CD8-positive, alpha-beta memory T cell (primary cell): ENCODE data around the gene FAF1. TPM values are rescaled to one million over a fixed set of nuclear protein-coding genes. Genes with fewer than 3 reads are reported as not detected.

Source experiments
- CTCF ChIA-PET: fragments of 350-600 bp; sonication (Branson Sonifier 250); formaldehyde crosslinking; loops from one replicate; lab custom pipeline; 2021; ENCODE audit warnings: antibody characterized with exemption; lab: Charles Lee
- POLR2A ChIA-PET: fragments of 350-600 bp; sonication (Branson Sonifier 250); formaldehyde crosslinking; loops from one replicate; lab custom pipeline; 2021; ENCODE audit warnings: antibody characterized with exemption; lab: Charles Lee
- DNase-seq, 5 donors: peaks; one replicate each; pipeline versions ENCODE4 v3.0.0 to v3.0.0-alpha.2; 2020 to 2022; ENCODE audit warnings: mixed read lengths in 1 of 5
- H3K27ac ChIP-seq: one replicate; pipeline ENCODE4 v1.7.0; 2013; ENCODE audit warnings: low read depth, mild to moderate bottlenecking, low read length, moderate library complexity
- H3K27me3 ChIP-seq: 2 replicates; pipeline ENCODE4 v1.7.0; 2013; ENCODE audit warnings: low read length, mild to moderate bottlenecking; ENCODE audit not compliant: insufficient read depth, poor library complexity, severe bottlenecking
- H3K36me3 ChIP-seq: 2 replicates; pipeline ENCODE4 v1.7.0; 2013; ENCODE audit warnings: mild to moderate bottlenecking, low read length, moderate library complexity; ENCODE audit not compliant: insufficient read depth
- H3K4me1 ChIP-seq: 2 replicates; pipeline ENCODE4 v1.7.0; 2013; ENCODE audit warnings: mild to moderate bottlenecking, low read length, moderate library complexity; ENCODE audit not compliant: insufficient read depth
- H3K4me3 ChIP-seq: 2 replicates; pipeline ENCODE4 v1.7.0; 2013; ENCODE audit warnings: mild to moderate bottlenecking, low read length
- H3K9me3 ChIP-seq: 2 replicates; pipeline ENCODE4 v1.7.0; 2013; ENCODE audit warnings: mild to moderate bottlenecking, low read length
- H3K27ac Mint-ChIP-seq, 8 donors: one replicate each; pipeline ENCODE4 v1.8.0; 2020 to 2021; ENCODE audit warnings: mixed read lengths in 8 of 8, mild to moderate bottlenecking in 6 of 8, inconsistent platforms in 3 of 8, moderate library complexity in 3 of 8
- H3K27me3 Mint-ChIP-seq, 2 donors: one replicate each; pipeline ENCODE4 v1.8.0; 2020 to 2021; ENCODE audit warnings: mixed read lengths in 2 of 2, mild to moderate bottlenecking in 1 of 2, moderate library complexity in 1 of 2
- H3K36me3 Mint-ChIP-seq, 3 donors: one replicate each; pipeline ENCODE4 v1.8.0; 2020 to 2021; ENCODE audit warnings: mixed read lengths in 3 of 3, inconsistent platforms in 1 of 3, mild to moderate bottlenecking in 1 of 3
- H3K4me1 Mint-ChIP-seq, 3 donors: one replicate each; pipeline ENCODE4 v1.8.0; 2020 to 2021; ENCODE audit warnings: mixed read lengths in 3 of 3, inconsistent platforms in 1 of 3, mild to moderate bottlenecking in 1 of 3
- H3K4me3 Mint-ChIP-seq, 7 donors: one replicate each; pipeline ENCODE4 v1.8.0; 2020 to 2021; ENCODE audit warnings: mixed read lengths in 7 of 7, mild to moderate bottlenecking in 6 of 7, moderate library complexity in 4 of 7, inconsistent platforms in 2 of 7
- H3K9me3 Mint-ChIP-seq, 5 donors: one replicate each; pipeline ENCODE4 v1.8.0; 2020 to 2022; ENCODE audit warnings: mixed read lengths in 5 of 5, mild to moderate bottlenecking in 3 of 5, moderate library complexity in 2 of 5, inconsistent platforms in 1 of 5
- polyA plus RNA-seq: library from polyadenylated mRNA; unstranded; fragments of 300-500 nt; fragmentation: Illumina TruSeq; gene quantifications from one replicate; pipeline ENCODE4 v1.2.3, GENCODE V29; 2021
- total RNA-seq, 2 experiments: library from RNA; stranded (reverse); gene quantifications; one replicate each; pipeline ENCODE4 v1.2.3, GENCODE V29; 2021

FAF1 gene
- total and polyA plus RNA-seq, 3 experiments from 2014 or later: 66.4 to 87.1 (median 78.2) TPM

- H3K27ac ChIP-seq: no peak overlapping the region
- H3K9me3 Mint-ChIP-seq: peaks cover 0 to 8% (median 4%) of the 10 kb centered on the region in 5 donors
- no peaks in the 10 kb centered on the region for H3K27me3 Mint-ChIP-seq
- ChIA-PET POLR2A (no interaction called here), CTCF (interaction anchor here (0.7 to 1.0 kb wide), 2 partner anchors 20 to 226 kb away, joined by 3 read pairs; no protein-coding TSS in a partner anchor)
- no peak for DNase-seq
- peaks cover 32 to 46% (median 41%) of the 10 kb centered on the region in 3 donors for H3K4me1 Mint-ChIP-seq
- H3K36me3 Mint-ChIP-seq: peaks cover 9 to 20% (median 12%) of the 10 kb centered on the region in 3 donors
- H3K9me3 ChIP-seq: no peaks in the 10 kb centered on the region
- H3K4me3 ChIP-seq: no peak overlapping the region
- H3K4me1 ChIP-seq: no peaks in the 10 kb centered on the region
- H3K27me3 ChIP-seq: no peaks in the 10 kb centered on the region
- no peak overlapping the region for H3K4me3 Mint-ChIP-seq
- H3K27ac Mint-ChIP-seq: no peak overlapping the region
- H3K36me3 ChIP-seq: no peaks in the 10 kb centered on the region
Measured at GRCh38 chr1:50852889-50853288, 107.2 kb downstream of the FAF1 start.

DNA sequence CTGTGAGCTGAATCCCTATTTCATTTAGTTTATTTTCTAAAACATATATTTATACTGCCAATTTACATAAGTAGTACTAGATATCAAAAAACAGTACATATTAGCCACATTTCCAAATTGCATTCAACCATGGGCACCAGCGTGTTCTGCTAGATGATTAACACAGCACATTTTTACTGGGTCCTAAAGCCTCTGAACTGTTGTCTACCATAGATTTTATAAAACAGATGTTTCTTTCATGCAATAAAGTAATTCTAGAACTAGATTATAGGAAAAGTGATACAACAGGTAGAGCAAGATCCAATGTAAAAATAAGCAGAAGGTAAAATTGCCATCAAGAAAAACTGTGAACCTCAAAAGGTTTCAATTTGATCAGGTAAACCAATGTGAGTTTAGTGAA lies 108.6 kb downstream of the FAF1 start:
- POLR2A ChIA-PET: no interaction called here
- CTCF ChIA-PET: no interaction called here
- no peak overlapping the region for H3K4me3 Mint-ChIP-seq

GRCh38 chr1:50851034-50851433 lies 109.0 kb downstream of the FAF1 start:
- Histone ChIP-seq H3K9me3 (no peaks in the 10 kb centered on the region), H3K4me3 (no peak overlapping the region), H3K27me3 (no peaks in the 10 kb centered on the region), H3K36me3 (no peaks in the 10 kb centered on the region), H3K4me1 (no peaks in the 10 kb centered on the region), H3K27ac (no peak overlapping the region)
- Mint-ChIP-seq H3K4me1 (peaks cover 30 to 48% (median 47%) of the 10 kb centered on the region in 3 donors), H3K36me3 (peaks cover 15 to 22% (median 20%) of the 10 kb centered on the region in 3 donors), H3K27ac (no peak overlapping the region), H3K9me3 (peaks cover 0 to 16% (median 6%) of the 10 kb centered on the region in 5 donors), H3K27me3 (no peaks in the 10 kb centered on the region), H3K4me3 (no peak overlapping the region)
- ChIA-PET CTCF (no interaction called here), POLR2A (no interaction called here)
- DNase-seq: no peak

More for the DNA sequence above, 108.6 kb downstream of the FAF1 start:
- Mint-ChIP-seq H3K27ac (no peak overlapping the region), H3K4me1 (peaks cover 33 to 51% (median 47%) of the 10 kb centered on the region in 3 donors), H3K9me3 (peaks cover 0 to 15% (median 6%) of the 10 kb centered on the region in 5 donors), H3K27me3 (no peaks in the 10 kb centered on the region), H3K36me3 (peaks cover 17 to 24% (median 20%) of the 10 kb centered on the region in 3 donors)
- Histone ChIP-seq H3K9me3 (no peaks in the 10 kb centered on the region), H3K36me3 (no peaks in the 10 kb centered on the region), H3K4me1 (no peaks in the 10 kb centered on the region), H3K4me3 (no peak overlapping the region), H3K27ac (no peak overlapping the region), H3K27me3 (no peaks in the 10 kb centered on the region)
- DNase-seq: no peak

DNA sequence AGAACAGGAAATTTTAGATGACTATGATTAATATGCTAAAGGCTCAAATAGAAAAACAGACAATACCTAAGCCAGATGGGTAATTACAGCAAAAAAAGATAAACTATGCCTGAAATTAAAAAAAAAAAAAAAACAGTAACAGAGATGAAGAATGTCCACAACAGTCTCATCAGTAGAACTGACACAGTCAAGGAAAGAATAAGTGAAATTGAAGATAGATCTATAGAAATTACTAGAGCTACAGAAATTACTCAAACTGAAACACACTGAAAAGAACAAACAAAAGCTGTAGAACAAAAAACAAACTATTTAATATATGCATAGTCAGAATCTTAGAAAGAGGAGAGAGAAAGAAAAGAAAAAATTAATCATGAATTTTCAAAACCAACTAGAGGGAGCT lies 112.8 kb downstream of the FAF1 start:
- POLR2A ChIA-PET: interaction anchor here (0.7 kb wide), 1 partner anchor 564 kb away, joined by 5 read pairs; no protein-coding TSS in a partner anchor
- Histone ChIP-seq H3K36me3 (no peaks in the 10 kb centered on the region), H3K27ac (no peak overlapping the region), H3K4me3 (no peak overlapping the region), H3K9me3 (no peaks in the 10 kb centered on the region), H3K27me3 (no peaks in the 10 kb centered on the region), H3K4me1 (no peaks in the 10 kb centered on the region)
- Mint-ChIP-seq H3K27me3 (no peaks in the 10 kb centered on the region), H3K27ac (no peak overlapping the region), H3K36me3 (peaks cover 12 to 28% (median 15%) of the 10 kb centered on the region in 3 donors), H3K4me1 (peaks cover 22 to 40% (median 29%) of the 10 kb centered on the region in 3 donors), H3K4me3 (no peak overlapping the region), H3K9me3 (peaks cover 0 to 16% (median 6%) of the 10 kb centered on the region in 5 donors)
- CTCF ChIA-PET: no interaction called here
- no peak for DNase-seq

DNA sequence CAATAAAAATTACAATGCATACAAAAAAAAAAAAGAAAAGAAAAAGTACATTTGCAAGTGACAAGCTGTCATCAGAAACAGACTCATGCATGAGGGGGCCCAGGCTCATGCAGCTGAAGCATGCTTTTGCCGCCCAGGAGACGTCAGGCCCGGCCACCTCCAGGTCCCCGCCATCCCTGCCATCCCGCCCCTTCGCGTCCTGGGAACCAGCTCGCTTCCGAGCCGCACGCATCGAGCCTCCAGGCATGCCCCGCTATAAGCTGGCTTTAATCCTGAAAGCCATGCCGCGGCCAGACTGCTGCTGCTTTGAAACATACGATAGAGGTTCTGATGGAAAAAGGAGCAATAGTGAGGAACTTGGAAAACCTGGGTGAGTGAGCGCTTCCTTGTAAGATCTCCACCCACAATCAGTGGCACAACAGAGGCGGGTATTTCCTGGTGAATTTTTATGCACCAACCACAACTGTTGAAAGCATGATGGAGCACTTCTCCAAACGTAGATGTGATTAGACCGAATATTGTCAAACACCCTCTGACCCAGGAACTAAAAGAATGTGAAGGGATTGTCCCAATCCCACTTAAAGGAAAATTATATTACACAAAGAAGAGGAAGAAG lies 113.7 kb downstream of the FAF1 start:
- H3K36me3 Mint-ChIP-seq: peaks cover 12 to 28% (median 12%) of the 10 kb centered on the region in 3 donors
- H3K4me1 ChIP-seq: no peaks in the 10 kb centered on the region
- ChIA-PET CTCF (interaction anchor here (0.8 kb wide), 1 partner anchor 12 kb away, joined by 3 read pairs; no protein-coding TSS in a partner anchor), POLR2A (no interaction called here)
- no peaks in the 10 kb centered on the region for H3K27me3 Mint-ChIP-seq
- H3K4me3 Mint-ChIP-seq: no peak overlapping the region
- H3K9me3 ChIP-seq: no peaks in the 10 kb centered on the region
- no peak overlapping the region for H3K27ac ChIP-seq
- no peak for DNase-seq
- H3K36me3 ChIP-seq: no peaks in the 10 kb centered on the region
- H3K27me3 ChIP-seq: no peaks in the 10 kb centered on the region
- H3K9me3 Mint-ChIP-seq: peaks cover 0 to 16% (median 6%) of the 10 kb centered on the region in 5 donors
- H3K4me1 Mint-ChIP-seq: peaks cover 19 to 36% (median 29%) of the 10 kb centered on the region in 3 donors
- H3K4me3 ChIP-seq: no peak overlapping the region
- no peak overlapping the region for H3K27ac Mint-ChIP-seq

DNA sequence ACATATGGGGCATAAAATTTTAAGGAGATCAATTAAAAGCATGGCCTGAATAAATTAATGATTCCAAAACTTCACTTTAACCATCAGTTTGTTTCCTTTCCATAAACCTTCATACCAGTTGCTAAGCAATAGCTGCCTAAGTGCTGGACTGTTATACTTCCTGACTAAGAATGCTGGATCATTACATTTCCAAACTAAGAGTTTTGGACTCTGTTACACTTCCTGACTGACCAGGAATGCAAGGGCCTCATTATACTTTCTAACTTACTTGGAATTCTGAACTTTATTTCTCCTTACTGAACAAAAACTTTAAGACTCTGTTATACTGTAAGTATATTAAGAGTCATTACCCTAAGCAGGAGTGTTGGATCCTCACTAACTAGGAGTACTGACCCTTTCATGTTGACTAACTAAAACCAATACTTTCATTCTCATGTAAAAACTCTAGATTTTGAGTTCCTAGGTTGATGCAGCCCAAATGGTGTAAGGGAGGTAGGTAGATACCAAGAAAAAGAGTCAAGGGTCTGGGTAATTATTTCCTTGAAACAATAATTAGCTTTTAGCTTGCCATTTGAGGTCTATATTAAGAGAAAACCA lies 118.2 kb downstream of the FAF1 start:
- no peak overlapping the region for H3K4me3 Mint-ChIP-seq
- H3K27ac Mint-ChIP-seq: no peak overlapping the region
- Histone ChIP-seq H3K9me3 (no peaks in the 10 kb centered on the region), H3K4me3 (no peak overlapping the region), H3K27me3 (no peaks in the 10 kb centered on the region), H3K27ac (no peak overlapping the region), H3K36me3 (no peaks in the 10 kb centered on the region), H3K4me1 (no peaks in the 10 kb centered on the region)
- no peak for DNase-seq
- CTCF ChIA-PET: no interaction called here
- H3K36me3 Mint-ChIP-seq: peaks cover 5 to 15% (median 11%) of the 10 kb centered on the region in 3 donors
- peaks cover 0 to 5% (median 0%) of the 10 kb centered on the region in 5 donors for H3K9me3 Mint-ChIP-seq
- peaks cover 21 to 29% (median 27%) of the 10 kb centered on the region in 3 donors for H3K4me1 Mint-ChIP-seq
- H3K27me3 Mint-ChIP-seq: no peaks in the 10 kb centered on the region
- POLR2A ChIA-PET: no interaction called here

DNA sequence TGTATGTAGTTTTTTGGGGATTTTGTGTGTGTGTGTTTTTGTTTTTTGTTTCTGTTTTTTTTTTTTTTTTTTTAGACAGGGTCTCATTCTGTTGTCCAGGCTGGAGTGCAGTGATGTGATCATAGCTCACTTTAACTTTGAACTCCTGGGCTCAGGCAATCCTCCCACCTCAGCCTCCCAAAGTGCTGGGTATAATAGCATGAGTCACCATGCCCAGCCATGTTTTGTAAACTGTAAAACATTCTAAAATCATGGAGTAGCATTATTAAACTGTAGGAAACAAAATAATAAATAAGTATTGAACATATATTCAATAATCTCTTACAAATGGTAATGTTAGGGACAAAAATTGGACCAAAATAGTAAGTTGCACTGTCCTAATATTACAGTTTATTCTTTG lies 124.0 kb downstream of the FAF1 start:
- Histone ChIP-seq H3K27me3 (no peaks in the 10 kb centered on the region), H3K27ac (no peak overlapping the region), H3K36me3 (no peaks in the 10 kb centered on the region), H3K4me1 (no peaks in the 10 kb centered on the region), H3K9me3 (no peaks in the 10 kb centered on the region), H3K4me3 (no peak overlapping the region)
- Mint-ChIP-seq H3K27ac (no peak overlapping the region), H3K27me3 (no peaks in the 10 kb centered on the region), H3K36me3 (peaks cover 1 to 8% (median 8%) of the 10 kb centered on the region in 3 donors), H3K4me1 (peaks cover 16 to 37% (median 19%) of the 10 kb centered on the region in 3 donors), H3K9me3 (no peaks in the 10 kb centered on the region), H3K4me3 (no peak overlapping the region)
- POLR2A ChIA-PET: no interaction called here
- DNase-seq: no peak
- CTCF ChIA-PET: no interaction called here

- H3K36me3 Mint-ChIP-seq: peaks cover 3 to 20% (median 8%) of the 10 kb centered on the region in 3 donors
Measured at GRCh38 chr1:50833216-50833615, 126.9 kb downstream of the FAF1 start.

More at GRCh38 chr1:50833216-50833615, 126.9 kb downstream of the FAF1 start:
- H3K4me1 ChIP-seq: no peaks in the 10 kb centered on the region
- no peak overlapping the region for H3K4me3 ChIP-seq
- H3K36me3 ChIP-seq: no peaks in the 10 kb centered on the region
- no peaks in the 10 kb centered on the region for H3K27me3 Mint-ChIP-seq
- ChIA-PET POLR2A (no interaction called here), CTCF (no interaction called here)
- peaks cover 19 to 45% (median 22%) of the 10 kb centered on the region in 3 donors for H3K4me1 Mint-ChIP-seq
- no peak overlapping the region for H3K4me3 Mint-ChIP-seq
- no peak overlapping the region for H3K27ac ChIP-seq
- no peaks in the 10 kb centered on the region for H3K27me3 ChIP-seq
- H3K27ac Mint-ChIP-seq: peak overlapping the region in 2 of 8 donors; percentile 49 to 66
- peaks cover 0 to 2% (median 0%) of the 10 kb centered on the region in 5 donors for H3K9me3 Mint-ChIP-seq
- no peak for DNase-seq
- no peaks in the 10 kb centered on the region for H3K9me3 ChIP-seq
